NCI-H2227 treated with DMSO at 0.1 percent for 48 hours (cell line): ENCODE data around the gene UBR2.
A peak's percentile ranks its signal among the peaks of the same experiment; 100 is the strongest.
"Not testable (repeated sequence)": the region's sequence is repeated elsewhere in the genome, so short reads cannot be mapped to it uniquely, and the experiment has no call there.

Experiments
- DNase-seq: peaks from one replicate; lab custom pipeline; 2025; lab: John Stamatoyannopoulos, UW

The UBR2 gene

DNA sequence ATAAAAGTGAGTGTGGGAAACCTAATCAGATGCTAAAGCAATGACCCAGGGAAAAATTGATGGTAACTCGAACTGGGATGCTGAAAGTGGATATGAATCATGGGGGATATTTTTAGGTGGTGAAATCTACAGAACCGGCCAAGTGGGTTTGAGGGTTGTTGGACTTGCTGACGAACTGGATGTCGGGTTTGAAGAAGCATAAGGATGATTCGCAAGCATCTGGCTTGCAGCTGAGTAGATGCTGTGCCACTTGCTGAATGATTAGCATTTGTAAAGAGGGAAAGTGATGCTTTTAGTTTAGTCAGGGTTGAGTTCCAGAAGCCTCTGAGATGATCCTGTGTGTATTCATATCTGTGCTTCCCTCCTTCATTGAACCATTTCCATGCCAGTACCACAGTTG, 54.9 kb downstream of the UBR2 start:
- DNase-seq = no peak

DNA sequence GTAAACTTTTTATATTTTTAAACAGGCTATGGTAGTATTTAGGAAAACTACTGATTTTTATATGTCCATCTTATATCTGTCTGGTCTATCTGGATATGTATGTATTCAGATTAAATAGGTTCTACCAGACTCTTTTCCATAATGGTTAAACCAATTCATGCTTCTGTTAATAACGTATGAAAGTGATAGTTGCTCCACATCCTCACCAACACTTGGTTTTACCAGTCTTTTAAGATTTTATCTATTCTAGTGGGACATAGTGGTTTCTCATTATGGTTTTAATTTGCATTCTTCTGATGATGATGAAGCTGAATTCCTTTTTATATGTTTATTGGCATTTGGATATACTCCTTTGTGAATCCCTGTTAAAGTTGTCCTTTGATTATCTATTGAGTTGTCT, 56.1 kb downstream of the UBR2 start:
- no peak for DNase-seq

DNA sequence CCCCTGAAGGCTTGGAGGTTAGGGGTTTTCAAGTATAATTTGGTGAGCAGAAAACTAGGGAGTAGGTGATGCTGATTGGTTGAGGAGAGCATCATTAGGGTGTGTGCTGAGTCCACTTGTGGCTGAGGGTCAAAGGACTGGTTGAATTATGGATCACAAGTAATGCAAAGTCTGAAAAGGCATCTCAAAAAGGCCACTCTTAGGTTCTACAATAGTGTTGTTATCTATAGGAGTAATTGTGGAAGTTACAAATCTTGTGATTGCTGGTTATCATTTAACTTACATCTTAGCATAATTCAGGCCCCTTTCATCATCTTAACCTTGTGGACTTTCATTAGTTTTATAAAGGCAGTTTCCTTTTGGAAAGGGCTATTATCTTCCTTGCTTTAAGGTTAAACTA, 60.8 kb downstream of the UBR2 start:
- DNase-seq = no peak

DNA sequence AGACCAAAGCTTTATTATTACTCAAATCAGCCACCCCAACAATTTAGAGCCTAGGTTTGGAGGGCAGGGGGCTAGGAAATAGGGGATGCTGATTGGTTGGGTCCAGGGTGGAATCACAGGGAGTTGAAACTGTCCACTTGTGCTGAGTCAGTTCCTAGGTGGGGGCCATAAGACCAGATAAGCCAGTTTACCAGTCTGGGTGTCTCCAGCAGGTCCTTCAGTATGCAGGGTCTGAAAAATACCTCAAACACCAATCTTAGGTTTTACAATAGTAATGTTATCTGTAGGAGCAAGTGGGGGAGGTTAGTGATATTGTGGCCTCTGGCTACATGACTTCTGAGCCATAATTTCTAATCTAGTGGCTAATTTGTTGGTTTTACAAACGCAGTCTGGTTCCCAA, 63.2 kb downstream of the UBR2 start:
- no peak for DNase-seq

DNA sequence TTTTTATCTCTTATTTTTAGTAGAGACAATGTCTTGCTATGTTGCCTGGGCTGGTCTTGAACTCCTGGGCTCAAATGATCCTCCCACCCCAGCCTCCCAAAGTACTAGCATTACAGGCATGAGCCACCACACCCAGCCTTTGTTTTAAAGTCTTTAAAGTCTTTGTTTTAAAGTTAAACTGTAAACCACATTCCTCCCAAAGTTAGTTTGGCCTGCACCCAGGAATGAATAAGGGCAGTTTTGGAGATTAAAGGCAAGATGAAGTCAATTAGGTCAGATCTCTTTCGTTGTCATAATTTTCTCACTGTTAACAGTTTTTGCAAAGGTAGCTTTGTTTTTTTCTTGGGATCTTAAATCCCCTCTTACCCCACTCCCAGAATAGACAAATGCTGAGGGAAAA, 63.8 kb downstream of the UBR2 start:
- DNase-seq = no peak

DNA sequence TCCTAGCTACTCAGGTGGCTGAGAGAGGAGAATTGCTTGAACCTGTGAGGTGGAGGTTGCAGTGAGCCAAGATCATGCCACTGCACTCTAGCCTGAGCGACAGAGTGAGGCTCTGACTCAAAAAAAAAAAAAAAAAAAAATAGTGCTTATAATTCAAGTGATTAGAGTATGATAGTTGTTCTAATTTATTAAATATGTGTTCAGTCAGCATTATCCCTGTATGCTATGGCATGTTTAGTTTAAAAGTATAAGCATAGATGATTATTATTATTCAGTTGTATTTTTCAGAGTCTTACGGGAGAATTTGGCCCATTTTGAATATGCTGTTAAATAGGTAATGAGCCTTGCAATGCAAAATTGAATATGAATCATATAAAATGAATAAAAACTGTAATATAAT, 64.8 kb downstream of the UBR2 start:
- no peak for DNase-seq

DNA sequence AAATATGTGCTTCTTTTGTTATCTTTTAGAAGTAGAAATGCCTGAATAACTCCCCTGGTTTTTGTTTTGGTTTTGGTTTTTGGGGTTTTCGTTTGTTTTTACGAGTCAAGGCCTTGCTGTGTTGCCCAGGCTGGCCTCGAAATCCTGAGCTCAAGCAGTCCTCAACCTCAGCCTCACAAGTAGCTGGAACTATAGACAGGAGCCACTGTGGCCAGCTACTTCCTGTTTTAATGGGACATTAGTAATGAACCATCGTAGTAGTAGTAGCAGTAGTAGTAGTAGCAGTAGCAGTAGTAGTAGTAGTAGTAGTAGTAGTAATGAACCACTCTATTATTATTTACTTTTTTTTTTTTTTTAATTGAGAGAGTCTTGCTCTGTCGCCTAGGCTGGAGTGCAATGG, 66.0 kb downstream of the UBR2 start:
- no peak for DNase-seq

DNA sequence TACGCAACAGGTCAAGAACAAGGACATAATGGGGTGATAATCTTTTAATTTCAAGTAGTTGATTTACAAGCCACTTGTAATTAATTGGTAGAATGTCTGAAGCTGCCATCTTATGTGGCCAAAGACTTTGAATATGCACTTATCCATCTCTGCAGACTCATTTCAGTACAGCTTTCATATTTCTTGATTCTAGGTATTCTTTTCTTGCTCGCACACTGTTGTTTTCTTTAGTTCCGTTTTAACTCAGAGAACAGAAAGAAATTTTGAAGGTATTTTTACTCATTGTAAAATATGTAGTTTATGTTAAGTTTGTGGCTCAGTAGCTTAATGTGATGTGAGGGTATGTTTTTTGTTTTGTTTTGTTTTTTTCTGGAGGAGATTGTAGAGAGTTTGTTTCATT, 73.9 kb downstream of the UBR2 start:
- DNase-seq = no peak

DNA sequence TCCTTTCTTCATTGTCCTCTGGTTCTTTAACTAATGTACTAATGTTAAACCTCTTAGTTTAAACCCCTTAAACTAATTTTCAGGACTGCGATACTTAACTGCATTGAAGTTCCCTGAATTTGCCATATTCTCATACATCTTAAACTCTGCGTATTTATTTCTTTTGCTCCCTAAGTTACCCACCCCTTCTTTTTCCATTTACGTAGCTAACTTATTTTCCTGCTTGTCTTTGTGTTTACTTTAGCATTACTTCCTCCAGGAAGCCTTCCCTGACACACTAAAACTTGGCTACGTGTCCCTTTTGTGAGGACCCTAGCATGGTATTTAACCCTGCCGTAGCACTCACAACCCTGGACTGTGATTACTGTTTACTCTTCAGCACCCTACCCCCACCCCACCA, 79.0 kb downstream of the UBR2 start:
- DNase-seq = no peak

DNA sequence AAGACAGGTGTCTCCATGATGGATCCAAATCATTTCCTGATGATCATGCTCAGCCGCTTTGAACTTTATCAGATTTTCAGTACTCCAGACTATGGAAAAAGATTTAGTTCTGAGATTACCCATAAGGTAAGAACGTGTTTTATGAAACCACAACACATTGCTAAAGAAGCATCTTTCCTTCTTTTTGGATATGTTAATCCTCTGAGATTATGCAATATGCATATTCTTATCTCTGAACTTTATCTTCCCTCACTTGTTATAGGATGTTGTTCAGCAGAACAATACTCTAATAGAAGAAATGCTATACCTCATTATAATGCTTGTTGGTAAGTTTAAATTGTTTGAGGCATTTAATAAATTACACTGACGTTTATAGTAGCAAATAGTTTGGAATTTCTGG, 80.4 kb downstream of the UBR2 start:
- DNase-seq = no peak

DNA sequence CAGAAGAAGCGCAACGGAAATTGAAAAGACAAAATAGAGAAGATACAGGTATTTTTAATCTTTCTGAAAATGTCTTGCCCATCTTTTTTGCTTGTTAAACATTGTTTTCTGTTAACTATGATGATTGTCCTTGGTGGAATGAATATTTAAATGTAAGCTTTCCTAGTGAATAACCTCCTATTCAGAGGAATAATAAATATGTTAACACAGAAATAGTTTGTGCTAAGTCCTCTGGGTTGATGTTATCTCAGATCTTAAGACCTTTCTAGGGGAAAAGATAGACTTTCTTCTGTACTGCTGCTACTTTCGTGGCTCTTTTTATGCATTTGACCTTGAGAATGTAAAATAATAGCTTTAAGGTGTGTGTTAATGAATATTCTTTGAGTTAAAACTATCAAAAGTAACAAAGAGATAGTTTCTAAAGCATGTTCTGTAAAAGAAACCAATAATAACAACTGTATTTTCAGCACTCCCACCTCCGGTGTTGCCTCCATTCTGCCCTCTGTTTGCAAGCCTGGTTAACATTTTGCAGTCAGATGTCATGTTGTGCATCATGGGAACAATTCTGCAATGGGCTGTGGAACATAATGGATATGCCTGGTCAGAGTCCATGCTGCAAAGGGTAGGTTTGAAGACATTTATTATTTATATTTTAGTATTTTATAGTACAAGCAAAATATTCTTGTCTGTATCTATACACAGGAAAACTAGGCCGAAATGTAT, 88.4 kb downstream of the UBR2 start:
- DNase-seq = no peak

DNA sequence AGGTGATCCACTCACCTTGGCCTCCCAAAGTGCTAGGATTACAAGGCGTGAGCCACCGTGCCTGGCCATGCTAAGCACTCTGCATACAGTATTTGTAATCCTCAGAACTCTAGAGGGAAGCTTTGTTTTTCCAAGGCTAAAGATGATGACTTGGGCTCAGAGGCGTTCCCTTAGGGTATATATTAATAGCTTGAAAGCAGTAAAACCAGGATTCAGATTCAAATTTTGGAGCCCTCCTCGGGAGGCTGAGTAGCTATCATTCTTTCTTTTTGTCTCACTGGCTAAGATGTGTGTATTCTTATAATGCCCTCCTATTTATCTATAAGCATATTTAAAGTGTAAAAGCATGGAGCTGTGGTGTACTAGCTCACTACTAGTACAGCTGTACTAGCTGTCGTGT, 90.0 kb downstream of the UBR2 start:
- DNase-seq = no peak

DNA sequence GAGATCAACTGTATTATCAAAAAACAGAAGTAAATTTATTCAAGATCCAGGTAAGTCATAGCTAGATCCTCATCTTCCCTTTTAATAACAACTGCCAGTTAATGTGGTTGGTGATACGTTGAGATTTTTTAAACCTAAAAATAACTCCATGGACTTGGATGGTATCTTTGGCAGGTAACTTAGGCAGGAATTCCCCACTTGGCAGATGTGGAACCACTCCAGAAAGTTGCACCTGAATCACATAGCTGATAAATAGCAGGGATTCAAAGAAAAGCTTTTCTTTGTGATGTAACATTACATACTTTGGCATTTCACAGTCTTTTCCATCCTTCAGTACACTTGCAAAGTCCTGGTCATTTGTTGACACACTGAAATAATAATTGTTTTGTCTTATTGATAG, 96.0 kb downstream of the UBR2 start:
- DNase-seq = no peak

DNA sequence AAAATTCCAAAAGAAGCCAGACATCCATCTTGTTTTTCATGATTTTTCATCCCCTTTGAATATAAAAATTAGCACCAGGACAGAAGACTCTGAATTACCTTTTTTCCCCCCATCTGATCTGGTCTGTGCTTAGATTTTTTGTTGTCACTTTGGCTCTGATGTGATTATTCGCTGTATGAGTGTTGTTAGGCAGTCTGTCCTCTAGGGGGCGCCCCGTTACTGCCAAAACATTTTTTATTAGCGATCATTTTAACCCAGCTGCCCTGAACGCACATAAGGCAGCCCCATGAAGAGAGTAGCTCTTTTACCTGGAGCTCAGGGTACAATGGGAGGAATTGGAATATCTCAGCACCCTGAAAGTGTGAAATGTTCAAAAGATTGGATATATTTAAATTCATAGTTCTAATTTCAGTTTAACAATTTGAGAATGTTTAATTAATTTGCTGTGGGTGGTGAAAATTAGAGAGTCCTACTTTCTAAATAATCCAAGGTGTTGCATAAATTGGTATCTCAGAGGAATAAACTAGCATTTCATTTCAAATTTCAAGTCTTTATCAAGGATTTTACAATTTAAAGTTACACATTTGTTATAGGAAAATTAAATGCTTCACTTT, 97.8 kb downstream of the UBR2 start:
- peak; percentile 76 for DNase-seq

DNA sequence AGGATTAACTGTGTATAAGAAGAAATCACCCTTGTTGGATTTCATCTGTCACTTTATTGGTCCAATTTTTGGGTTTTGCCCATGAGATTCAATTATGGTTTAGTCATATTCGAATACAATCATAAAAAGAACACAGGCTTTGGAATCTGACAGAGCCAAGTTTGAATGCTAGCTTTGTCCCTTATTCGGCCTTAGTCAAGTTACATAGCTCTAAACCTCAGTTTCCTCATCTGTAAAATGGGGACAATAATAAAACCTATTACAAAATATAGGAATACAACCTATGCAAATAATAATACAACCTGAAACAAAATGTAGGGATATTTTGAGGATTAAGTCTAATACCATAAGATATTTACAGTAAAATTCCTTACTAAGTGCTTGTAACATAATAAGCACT, 100.9 kb downstream of the UBR2 start:
- no peak for DNase-seq

DNA sequence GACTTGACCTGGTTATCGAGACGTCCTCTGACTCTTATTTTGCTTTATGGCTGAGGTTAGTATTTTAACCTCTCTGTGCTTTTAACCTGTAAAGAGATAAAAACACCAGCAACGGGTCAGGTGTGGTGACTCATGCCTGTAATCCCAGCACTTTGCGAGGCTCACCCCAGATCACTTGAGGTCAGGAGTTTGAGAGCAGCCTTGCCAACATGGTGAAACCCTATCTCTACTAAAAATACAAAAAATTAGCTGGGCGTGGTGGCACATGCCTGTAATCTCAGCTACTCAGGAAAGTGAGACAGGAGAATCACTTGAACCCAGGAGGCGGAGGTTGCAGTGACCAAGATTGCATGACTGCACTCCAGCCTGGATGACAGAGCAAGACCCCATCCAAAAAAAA, 110.5 kb downstream of the UBR2 start:
- not testable (repeated sequence) for DNase-seq

DNA sequence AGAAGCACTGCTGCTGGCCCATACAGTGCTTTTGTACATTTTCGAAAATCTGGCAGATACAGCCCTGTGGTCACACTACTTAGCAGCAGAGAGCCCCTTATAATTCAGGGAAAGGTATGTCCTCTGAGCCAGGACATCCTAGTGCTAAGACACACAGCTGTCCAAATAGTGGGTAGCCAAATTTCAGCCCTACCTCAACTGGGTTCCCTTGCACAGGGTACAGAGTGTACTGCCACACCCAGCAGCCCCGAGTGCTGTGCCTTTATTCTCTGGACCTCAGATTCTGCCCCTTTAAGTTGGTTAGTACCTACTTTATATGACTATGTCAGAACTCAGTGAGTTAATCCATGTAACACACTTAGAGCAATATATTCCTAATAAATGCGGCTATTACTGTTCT, 111.0 kb downstream of the UBR2 start:
- DNase-seq = no peak

DNA sequence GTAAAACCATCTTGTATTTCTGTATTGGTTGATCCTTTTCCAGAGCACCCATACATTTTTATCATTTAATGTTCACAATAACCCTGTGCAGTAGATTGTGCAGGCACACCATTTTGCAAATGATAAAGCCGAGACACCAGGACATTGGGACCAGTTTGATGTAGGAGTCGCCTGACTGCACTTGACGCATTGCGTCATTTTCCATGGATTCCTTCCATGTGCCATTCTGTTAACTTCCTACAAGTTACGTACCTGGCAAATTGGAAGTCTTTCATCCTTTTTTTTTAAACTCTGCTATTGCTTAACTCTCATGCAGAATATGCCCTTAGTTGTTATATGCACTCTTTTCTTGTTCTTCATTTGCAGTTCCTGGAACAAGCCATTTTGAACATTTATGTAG, 115.5 kb downstream of the UBR2 start:
- DNase-seq = no peak

DNA sequence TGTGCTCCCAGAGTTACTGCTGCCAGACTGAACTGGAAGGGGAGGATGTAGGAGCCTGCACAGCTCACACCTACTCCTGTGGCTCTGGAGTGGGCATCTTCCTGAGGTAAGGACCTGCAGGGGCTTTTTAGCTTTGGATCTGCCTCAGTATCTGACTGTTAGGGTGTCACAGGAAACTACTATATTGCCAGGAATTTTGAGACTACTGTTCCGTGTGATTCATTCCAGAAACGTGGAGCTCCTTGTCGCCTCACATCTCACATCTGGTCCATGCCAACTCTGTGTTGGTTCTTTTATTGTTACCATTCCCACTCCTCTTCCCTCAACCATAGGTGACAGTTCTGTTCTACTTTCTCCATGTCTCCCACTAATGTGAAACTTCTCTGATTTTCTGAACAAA, 124.5 kb downstream of the UBR2 start:
- no peak for DNase-seq

DNA sequence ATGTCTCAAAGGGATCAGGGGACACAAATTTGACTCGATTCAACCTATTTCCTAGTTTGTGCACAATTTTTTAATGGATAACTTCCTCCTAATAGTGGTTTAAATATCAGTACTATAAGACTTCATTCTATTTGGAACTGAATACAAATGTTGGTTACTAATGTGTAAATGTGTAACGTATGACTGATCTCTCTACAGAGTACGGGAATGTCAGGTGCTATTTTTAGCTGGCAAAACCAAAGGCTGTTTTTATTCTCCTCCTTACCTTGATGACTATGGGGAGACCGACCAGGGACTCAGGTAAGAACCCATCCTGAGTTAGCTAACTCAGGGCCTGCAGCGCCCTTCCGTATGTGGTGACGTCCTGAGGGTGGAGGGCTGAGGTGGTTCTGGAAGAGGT, 125.5 kb downstream of the UBR2 start:
- DNase-seq = no peak

DNA sequence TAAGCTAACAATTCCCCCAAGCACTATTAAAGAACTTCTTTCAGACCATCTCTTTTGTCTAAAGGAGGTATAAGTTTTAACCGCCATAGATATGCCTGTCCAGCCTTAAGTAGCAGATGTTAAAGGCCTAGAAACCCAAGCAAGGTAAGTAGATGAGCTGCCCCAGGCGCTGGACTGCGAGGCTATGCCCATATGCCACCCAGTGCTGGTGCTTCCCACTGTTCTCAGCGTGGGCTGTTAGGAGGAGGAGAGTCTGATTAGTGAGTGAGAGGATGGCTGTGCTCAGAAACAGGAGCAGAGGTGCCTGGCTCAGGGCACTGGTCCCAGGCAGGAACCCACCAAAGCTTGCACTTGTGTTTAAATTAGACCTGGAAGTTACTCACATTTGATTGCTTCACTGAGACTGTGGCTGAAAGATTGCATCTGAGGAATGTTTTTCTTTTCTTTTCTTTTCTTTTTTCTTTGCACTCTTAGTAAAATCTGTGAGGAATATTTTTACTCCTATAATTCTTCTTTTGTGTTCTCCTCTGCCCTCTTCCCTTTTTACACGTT, 126.4 kb downstream of the UBR2 start:
- DNase-seq = no peak

DNA sequence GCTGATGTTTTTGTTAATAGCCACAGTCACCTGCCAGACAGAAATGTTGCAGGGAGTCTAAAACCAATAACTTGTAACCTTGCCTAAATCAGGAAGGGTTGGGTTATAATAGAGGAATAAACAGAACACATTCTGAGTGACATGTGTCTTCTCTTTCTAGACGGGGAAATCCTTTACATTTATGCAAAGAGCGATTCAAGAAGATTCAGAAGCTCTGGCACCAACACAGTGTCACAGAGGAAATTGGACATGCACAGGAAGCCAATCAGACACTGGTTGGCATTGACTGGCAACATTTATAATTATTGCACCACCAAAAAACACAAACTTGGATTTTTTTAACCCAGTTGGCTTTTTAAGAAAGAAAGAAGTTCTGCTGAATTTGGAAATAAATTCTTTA, 127.0 kb downstream of the UBR2 start:
- no peak for DNase-seq

DNA sequence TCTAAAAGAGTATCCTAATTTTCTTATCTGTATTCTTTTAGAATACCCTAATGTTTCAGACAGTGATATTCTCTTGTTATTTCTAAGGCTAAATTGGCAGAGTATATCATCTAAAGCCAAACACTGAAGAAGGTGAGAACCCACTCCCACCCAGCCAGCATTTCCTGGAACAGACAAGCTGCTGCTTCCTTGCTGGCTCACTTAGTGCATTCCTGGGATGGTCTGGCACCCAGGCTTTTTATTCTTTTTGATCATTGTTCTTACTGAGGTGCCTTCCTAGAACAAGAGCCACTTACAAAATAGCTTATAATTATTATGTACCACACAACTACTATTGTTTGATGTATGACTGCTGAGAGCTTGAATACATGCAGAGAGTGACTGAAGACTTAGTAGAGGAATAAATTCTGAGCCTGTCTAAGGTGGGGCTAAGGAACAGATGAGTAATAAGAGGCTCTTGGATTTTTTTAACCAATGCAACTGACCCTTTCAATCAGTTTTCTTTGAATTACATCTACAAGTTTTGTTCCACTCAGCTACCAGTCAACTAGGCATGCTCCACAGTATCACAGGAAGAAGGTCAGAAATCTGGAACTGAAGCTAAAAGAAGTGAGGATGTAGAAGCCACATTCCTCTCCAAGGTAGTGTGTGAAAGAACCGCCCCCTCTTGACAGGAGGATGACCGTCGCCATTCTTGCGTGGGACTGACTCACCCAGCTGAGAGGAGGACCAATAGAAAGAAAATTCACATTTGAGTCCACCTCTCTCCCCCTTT, 128.5 kb downstream of the UBR2 start:
- DNase-seq = peak; percentile 30
